HEK293T (cell line): ENCODE data around the gene NPFFR1.

Source experiments
- CTCF ChIA-PET: fragments of 350-600 bp; formaldehyde crosslinking; extraction: SDS; loops from one replicate; lab custom pipeline; 2021; ENCODE audit warnings: antibody characterized with exemption, inconsistent platforms; lab: Yijun Ruan, JAX
- POLR2A ChIA-PET: fragments of 350-600 bp; formaldehyde crosslinking; extraction: SDS; loops from one replicate; lab custom pipeline; 2020; ENCODE audit warnings: antibody characterized with exemption, inconsistent platforms; lab: Yijun Ruan, JAX
- DNase-seq: peaks from one replicate; pipeline ENCODE4 v3.0.0; 2012; ENCODE audit warnings: mixed read lengths; ENCODE audit errors: extremely low spot score
- ARNT ChIP-seq: fragments of 450-650 bp; IDR thresholded peaks from 2 replicates; pipeline ENCODE4 v1.6.1; 2017; ENCODE audit warnings: mild to moderate bottlenecking
- BHLHE40 ChIP-seq: fragments of 450-650 bp; IDR thresholded peaks from 2 replicates; pipeline ENCODE4 v1.6.1; 2016; ENCODE audit warnings: mild to moderate bottlenecking, moderate library complexity, borderline replicate concordance
- CTBP1 ChIP-seq: fragments of 450-650 bp; IDR thresholded peaks from 2 replicates; pipeline ENCODE4 v1.6.1; 2016; ENCODE audit warnings: borderline replicate concordance
- ELF4 ChIP-seq: fragments of 450-650 bp; IDR thresholded peaks from 2 replicates; pipeline ENCODE4 v1.6.1; 2017; ENCODE audit warnings: antibody characterized with exemption
- FOXA1 ChIP-seq: fragments of 450-650 bp; IDR thresholded peaks from 2 replicates; pipeline ENCODE4 v1.6.1; 2016; ENCODE audit warnings: mild to moderate bottlenecking
- FOXK2 ChIP-seq: fragments of 450-650 bp; IDR thresholded peaks from 2 replicates; pipeline ENCODE4 v1.6.1; 2016; ENCODE audit warnings: mild to moderate bottlenecking
- FOXM1 ChIP-seq: fragments of 450-650 bp; IDR thresholded peaks from 2 replicates; pipeline ENCODE4 v1.6.1; 2017; ENCODE audit warnings: mild to moderate bottlenecking, borderline replicate concordance
- HDGF ChIP-seq: fragments of 450-650 bp; IDR thresholded peaks from 2 replicates; pipeline ENCODE4 v1.6.1; 2017; ENCODE audit warnings: antibody characterized with exemption, borderline replicate concordance
- L3MBTL2 ChIP-seq: fragments of 450-650 bp; conservative IDR thresholded peaks from 2 replicates; pipeline ENCODE4 v1.6.1; 2016; ENCODE audit warnings: mild to moderate bottlenecking
- LEF1 ChIP-seq: fragments of 450-650 bp; IDR thresholded peaks from 2 replicates; pipeline ENCODE4 v1.6.1; 2017; ENCODE audit warnings: mild to moderate bottlenecking, borderline replicate concordance
- NFRKB ChIP-seq: fragments of 450-650 bp; IDR thresholded peaks from 2 replicates; pipeline ENCODE4 v1.6.1; 2016; ENCODE audit warnings: mild to moderate bottlenecking, moderate library complexity
- SP1 ChIP-seq: fragments of 450-650 bp; IDR thresholded peaks from 2 replicates; pipeline ENCODE4 v1.6.1; 2017
- SUZ12 ChIP-seq: fragments of 450-650 bp; IDR thresholded peaks from 2 replicates; pipeline ENCODE4 v1.6.1; 2016; ENCODE audit warnings: mild to moderate bottlenecking
- TARDBP ChIP-seq: fragments of 450-650 bp; IDR thresholded peaks from 2 replicates; pipeline ENCODE4 v1.6.1; 2016
- ZNF384 ChIP-seq: fragments of 450-650 bp; IDR thresholded peaks from 2 replicates; pipeline ENCODE4 v1.6.1; 2016
- TF ChIP-seq, protein P1 (sequence below): fragments of 450-650 bp; IDR thresholded peaks from 2 replicates; pipeline ENCODE4 v1.6.1; 2016

Gene NPFFR1

DNA sequence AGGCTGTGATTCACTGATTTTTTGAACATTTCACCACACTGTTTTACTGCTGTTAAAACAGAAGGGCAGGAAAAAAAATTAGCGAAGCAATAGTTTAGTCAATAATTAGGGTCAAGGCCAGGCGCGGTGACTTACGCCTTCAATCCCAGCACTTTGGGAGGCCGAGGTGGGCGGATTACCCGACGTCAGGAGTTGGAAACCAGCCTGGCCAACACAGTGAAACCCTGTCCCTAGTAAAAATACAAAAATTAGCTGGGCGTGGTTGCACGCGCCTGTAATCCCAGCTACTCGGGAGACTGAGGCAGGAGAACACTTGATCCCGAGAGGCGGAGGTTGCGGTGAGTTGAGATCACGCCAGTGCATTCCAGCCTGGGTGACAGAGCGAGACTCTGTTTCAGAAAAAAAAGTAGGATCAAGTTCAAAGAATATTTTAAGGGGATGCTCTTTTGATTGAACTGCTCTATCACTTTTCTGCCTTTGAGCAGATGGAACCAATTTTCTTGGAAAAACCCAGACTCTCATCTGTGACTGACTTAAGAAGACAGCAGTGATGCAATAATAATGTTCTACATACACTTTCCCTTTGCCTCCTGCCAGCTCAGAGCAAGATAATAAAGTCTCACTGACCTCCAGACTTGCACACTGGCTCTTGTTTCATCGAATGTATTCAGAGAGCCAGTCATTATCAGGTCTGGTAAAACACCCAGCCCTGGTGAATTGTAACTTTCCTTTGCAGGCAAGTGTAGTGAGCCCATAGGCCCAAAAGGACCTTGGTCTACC lies 48.9 kb downstream of the NPFFR1 start:
- DNase-seq: no peak
- CTCF ChIA-PET: no interaction called here
- TF ChIP-seq, protein P1, sequence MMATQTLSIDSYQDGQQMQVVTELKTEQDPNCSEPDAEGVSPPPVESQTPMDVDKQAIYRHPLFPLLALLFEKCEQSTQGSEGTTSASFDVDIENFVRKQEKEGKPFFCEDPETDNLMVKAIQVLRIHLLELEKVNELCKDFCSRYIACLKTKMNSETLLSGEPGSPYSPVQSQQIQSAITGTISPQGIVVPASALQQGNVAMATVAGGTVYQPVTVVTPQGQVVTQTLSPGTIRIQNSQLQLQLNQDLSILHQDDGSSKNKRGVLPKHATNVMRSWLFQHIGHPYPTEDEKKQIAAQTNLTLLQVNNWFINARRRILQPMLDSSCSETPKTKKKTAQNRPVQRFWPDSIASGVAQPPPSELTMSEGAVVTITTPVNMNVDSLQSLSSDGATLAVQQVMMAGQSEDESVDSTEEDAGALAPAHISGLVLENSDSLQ: no peak
- TF ChIP-seq FOXM1: no peak
- no peak for TF ChIP-seq BHLHE40
- TF ChIP-seq NFRKB: no peak
- TF ChIP-seq ARNT: no peak
- TF ChIP-seq FOXK2: no peak
- TF ChIP-seq L3MBTL2: no peak
- TF ChIP-seq LEF1: no peak
- no peak for TF ChIP-seq CTBP1
- no peak for TF ChIP-seq SUZ12
- TF ChIP-seq ZNF384: no peak
- no peak for TF ChIP-seq HDGF
- no peak for TF ChIP-seq TARDBP
- POLR2A ChIA-PET: no interaction called here

DNA sequence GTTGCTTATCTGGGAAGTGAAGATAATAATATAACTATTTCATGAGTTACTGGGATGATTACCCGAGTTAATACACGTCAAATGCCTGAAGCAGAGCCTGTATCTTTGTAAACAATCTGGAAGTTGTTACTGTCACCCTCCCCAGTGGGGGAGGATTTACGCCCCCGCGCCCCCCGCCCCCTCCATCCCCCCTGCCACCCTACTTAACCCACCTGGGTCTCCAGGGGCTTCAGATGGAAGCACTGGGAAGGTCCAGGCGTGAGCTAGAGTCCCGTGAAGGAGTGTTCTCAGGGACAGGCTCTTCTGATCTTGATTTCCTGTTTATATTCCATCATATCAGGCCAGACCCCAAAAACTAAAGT lies 49.9 kb downstream of the NPFFR1 start:
- DNase-seq: no peak
- TF ChIP-seq, protein P1: no peak
- TF ChIP-seq FOXA1: no peak
- TF ChIP-seq SUZ12: no peak
- TF ChIP-seq FOXK2: no peak
- no peak for TF ChIP-seq ELF4
- TF ChIP-seq SP1: no peak
- TF ChIP-seq FOXM1: no peak
- no peak for TF ChIP-seq L3MBTL2
- POLR2A ChIA-PET: interaction anchor here (0.9 to 2.9 kb wide), 6 partner anchors 9 to 170 kb away, joined by 3 to 24 read pairs (median 10); partner anchors contain the start of genes EIF4EBP2 and TYSND1
- CTCF ChIA-PET: interaction anchor here (2.7 kb wide), 1 partner anchor 12 kb away, joined by 13 read pairs; no protein-coding TSS in a partner anchor

DNA sequence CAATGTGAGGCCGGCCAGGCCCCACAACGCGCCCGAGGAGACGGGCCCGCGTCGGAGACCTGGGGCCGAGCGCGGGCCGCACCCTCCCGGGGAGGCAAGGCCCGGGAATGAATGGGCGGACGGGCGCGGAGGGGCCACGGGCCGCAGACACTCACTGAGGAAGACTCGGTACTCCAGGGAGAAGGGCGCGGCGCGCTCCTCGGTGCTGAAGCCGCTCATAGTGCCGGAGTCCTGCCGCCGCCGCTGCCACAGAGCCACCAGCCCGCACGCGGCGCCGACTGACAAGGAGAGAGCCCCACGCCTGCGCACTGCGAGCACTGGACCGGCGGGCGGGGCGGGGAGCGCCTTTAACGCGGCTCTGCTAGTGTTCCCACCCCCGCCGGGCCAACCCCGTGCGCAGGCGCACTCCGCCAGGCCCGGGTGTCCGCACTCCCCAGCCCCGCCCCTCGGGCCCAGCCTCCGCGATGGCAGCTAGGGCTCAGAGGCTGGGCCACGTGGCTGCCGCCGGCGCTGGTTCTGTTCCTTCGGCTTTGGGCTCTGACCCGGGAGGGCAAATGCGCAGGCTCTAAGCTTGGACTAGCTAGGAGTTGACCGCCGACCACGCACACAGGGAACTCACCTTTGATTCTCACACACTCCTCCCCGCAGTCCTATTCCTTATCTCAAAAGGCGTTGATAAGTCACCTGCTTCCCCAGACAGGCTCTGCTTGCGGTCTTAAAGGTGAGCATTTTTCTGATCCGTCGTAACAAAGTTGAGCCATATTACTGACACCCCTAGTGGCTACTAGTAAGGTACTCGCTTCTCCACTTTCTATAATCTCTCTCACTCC lies 50.5 kb downstream of the NPFFR1 start, which contains the start of gene PPA1:
TSS of gene PPA1 (minus strand) at position 321 of the 830 bp plus-strand sequence. CDS start at position 219, 102 bp downstream.
- TF ChIP-seq FOXA1 (no peak), L3MBTL2 (peak; percentile 94)
- TF ChIP-seq, protein P1: no peak
- ChIA-PET POLR2A (interaction anchor here (0.6 to 2.9 kb wide), 12 partner anchors 10 to 171 kb away, joined by 3 to 24 read pairs (median 4); partner anchors contain the start of genes EIF4EBP2 and TYSND1), CTCF (interaction anchor here (1.2 to 2.7 kb wide), 3 partner anchors 10 to 113 kb away, joined by 3 to 13 read pairs (median 4); no protein-coding TSS in a partner anchor)
- DNase-seq: peak; percentile 100

DNA sequence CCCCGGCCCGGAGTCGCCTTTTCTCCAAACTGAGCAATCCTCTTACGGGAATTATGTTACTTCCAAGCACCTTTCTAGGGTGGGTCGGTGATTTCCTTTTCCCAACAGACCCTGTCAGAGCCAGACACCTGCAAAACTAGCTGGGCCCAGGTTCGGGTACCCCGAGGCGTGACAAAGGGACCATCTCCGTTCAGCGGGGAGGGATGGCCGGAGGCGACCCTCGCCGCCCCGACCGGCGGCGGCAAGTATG lies 51.0 kb downstream of the NPFFR1 start:
- no peak for DNase-seq
- no peak for TF ChIP-seq L3MBTL2
- no peak for TF ChIP-seq ZNF384
- ChIA-PET CTCF (interaction anchor here (0.6 to 2.7 kb wide), 4 partner anchors 10 to 131 kb away, joined by 3 to 13 read pairs (median 4); no protein-coding TSS in a partner anchor), POLR2A (interaction anchor here (0.6 to 2.9 kb wide), 11 partner anchors 9 to 172 kb away, joined by 3 to 24 read pairs (median 4); partner anchors contain the start of genes EIF4EBP2 and TYSND1)

DNA sequence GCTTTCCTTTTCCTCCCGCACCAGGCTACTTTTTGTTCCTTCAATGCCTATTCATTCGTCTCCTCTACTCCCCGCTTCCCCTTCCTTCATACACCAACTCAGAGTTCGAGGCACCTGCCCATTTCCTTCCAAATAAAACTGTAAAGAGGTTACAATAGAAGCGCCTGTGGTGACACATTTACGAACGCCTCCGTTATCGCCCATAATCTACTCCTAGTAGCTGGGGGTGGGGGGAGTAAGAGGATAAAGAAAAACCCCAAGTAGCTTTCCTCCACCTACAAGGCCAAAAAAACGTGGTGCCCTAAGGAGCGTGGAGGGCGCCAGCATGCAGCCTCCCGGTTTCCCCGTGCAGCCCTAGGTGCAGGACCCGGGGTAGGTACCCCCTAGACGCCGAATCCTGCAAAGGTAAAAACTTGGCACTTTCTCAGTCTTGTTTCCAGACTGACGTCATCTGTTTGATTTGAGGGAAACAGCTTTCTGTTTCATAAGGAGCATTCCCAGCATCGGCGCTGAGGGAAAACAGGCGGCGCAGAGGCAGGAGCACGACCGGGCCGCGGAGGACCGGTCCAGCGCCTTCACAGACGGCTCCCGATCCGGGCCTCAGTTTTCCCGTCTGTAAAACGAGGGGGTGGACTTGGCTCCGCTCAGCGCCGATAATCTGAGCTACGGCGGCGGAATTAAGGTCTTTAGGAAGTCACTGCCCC lies 51.5 kb downstream of the NPFFR1 start:
- CTCF ChIA-PET: interaction anchor here (0.6 to 2.7 kb wide), 4 partner anchors 10 to 132 kb away, joined by 3 to 13 read pairs (median 4); no protein-coding TSS in a partner anchor
- DNase-seq: peak; percentile 26

DNA sequence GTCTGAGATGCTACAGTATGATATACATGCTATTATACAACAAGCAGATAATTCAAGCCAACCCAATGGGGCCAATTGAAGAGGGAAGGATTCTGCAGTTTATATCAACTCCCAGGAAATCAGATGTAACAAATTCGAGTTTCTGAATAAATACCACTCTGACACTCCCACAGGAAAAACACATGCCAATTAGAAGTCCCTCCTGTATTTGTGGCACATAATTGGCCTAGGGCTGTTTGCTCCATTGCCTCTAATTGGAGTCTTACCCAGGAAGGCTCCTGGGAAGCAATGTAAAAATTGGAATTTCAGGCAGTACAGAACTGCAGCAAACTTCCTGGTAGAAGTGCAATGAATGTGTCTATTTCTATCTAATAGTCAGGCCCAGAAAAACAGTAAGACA lies 55.3 kb downstream of the NPFFR1 start:
- no peak for DNase-seq
- CTCF ChIA-PET: interaction anchor here (1.4 to 2.0 kb wide), 2 partner anchors 82 to 120 kb away, joined by 3 to 8 read pairs; partner anchors contain the start of gene TYSND1
- no peak for TF ChIP-seq L3MBTL2
- no peak for TF ChIP-seq SP1
- TF ChIP-seq NFRKB: no peak
- no peak for TF ChIP-seq SUZ12
- TF ChIP-seq ARNT: no peak
- TF ChIP-seq ZNF384: no peak
- TF ChIP-seq LEF1: no peak
- no peak for TF ChIP-seq FOXA1
- TF ChIP-seq, protein P1: no peak
- TF ChIP-seq BHLHE40: no peak
- no peak for TF ChIP-seq HDGF
- TF ChIP-seq TARDBP: no peak
- no peak for TF ChIP-seq FOXK2

More for the DNA sequence above, 51.5 kb downstream of the NPFFR1 start:
- POLR2A ChIA-PET: interaction anchor here (0.6 to 2.9 kb wide), 16 partner anchors 9 to 245 kb away, joined by 3 to 24 read pairs (median 4); partner anchors contain the start of genes EIF4EBP2 and TYSND1
- TF ChIP-seq BHLHE40 (no peak), L3MBTL2 (peak; percentile 34; the same call in 1 of the 2 replicates)

More for the DNA sequence above, 55.3 kb downstream of the NPFFR1 start:
- POLR2A ChIA-PET: no interaction called here
